Fibroblast of the conjunctiva (primary cell): Measurements from ENCODE around the gene CMKLR1.

Experiments
- DNase-seq: peaks from one replicate; pipeline ENCODE4 v3.0.0-alpha.2; 2010; ENCODE audit warnings: low read depth

Gene CMKLR1

DNA sequence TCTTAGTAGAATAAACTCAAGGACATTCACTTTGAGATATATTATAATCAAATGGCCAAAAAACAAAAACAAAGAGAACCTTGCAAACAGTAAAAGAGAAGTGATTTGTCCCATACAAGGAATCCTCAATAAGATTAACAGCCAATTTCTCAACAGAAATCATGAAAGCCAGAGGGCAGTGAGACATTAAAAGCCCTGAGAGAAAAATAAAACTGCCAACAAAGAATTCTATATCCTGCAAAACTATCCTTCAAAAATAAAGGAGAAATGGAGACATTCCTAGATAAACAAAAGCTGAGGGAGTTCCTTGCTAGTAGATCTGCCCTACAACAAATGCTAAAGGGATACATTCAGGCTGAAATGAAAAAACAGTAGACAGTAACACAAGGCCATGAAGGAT lies 78.1 kb downstream of the CMKLR1 start:
- no peak for DNase-seq

DNA sequence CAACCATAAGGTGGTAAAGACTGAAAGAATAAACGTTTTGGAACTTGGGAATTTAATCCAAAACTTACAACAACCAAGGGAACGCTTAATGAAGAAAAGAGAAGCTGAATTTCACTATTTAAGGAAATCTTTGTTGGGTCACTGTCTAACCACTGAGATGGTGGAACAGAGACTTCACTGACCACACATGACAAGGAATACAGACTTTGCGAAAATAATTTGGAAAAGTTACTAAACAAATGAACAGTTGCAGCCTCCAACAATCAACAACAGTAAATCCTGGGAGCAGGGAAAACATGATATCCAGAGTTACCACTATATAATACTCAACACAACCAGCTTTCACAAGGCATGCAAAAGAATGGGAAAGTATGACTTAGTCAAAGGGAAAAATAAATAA lies 79.1 kb downstream of the CMKLR1 start:
- DNase-seq = no peak

DNA sequence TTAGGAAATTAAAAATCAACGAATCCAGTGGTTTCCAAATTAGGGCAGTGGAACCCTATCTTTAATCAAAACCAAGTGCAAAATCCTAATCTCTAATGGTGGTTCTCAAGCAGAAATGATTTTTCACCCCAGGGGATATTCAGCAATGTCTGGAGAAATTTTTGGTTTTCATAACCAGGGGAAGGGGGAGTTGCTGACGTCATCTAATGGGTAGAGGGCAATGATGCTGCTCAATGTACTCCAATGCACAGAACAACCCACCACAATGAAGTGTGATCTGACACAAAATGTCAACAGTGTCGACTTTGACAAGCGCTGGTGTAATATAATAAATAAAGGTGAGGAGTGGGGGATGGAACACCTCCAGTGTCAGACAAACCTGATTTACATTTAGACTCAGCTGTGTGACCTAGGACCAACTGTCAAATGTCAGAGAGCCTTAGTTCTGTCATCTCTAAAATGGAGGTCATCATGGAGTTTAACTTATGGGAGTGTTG lies 81.5 kb downstream of the CMKLR1 start:
- no peak for DNase-seq

DNA sequence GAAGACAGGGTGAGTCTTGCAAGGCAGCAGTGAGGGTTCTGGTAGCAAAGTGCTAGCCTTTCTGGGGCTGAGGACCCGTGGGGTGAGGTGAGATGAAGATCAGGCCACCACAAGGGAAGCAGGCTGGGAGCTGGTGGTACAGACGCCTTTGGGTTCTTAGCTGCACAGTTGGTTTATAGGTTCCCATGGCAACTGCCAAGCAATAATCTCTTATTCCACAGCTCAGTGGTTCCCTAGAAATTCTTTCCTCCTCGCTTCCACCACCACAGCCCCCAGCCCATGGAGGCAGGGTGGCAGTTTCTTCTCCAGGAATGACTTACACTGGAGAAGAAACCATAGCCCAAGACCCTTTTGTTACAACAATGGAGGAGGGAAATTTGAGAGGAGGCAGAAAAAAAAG lies 82.1 kb downstream of the CMKLR1 start:
- no peak for DNase-seq

DNA sequence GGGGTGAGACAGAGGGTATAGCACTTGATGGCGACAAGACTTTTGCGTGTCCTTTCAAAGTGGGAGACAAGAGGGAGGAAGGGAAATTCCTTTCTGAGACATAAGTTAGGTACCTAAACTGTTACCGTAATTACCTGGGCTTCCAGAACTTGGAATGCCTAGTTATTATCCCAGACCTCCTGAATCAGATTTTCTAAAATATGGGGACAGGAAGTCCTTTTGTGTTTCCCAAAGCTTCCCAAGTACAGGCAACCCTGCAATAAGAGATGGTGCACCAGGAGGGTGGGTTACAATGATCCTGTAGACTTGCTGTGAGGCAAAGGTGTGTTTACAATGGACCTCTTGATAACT lies 83.9 kb downstream of the CMKLR1 start:
- DNase-seq = no peak

DNA sequence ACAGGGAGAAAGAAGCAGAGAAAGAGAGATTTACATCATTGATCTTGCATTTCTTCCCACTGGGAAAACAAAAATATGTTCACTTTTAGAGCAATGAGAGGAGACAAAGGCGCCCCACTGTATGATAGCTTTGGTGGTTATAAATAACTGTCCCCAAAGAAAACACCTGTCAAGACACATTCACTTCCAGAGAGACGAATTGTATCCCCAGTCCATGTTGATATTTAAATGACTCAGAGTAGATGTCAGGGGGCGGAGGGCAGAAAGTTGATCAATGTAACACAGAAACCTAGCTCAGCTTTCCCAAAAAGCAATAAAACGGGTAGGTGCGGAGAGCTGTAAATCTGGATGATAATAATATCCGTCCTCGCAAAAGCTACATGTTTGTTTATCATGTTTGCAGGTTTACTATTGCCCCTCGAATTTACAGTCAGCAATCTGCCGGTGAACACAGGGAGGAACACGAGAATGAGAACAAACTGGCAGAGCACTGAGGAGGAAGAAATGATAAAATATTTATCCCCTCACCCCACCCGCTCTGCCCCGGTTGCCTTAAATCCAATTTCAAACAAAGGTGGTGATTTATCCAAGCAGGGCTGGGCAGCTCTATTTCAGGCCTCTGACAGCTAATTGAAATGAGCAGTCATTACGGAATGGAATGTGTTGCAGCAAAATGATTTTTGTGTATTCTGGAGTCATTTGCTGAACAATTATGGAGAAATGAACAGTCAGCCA lies 84.4 kb downstream of the CMKLR1 start:
- no peak for DNase-seq

DNA sequence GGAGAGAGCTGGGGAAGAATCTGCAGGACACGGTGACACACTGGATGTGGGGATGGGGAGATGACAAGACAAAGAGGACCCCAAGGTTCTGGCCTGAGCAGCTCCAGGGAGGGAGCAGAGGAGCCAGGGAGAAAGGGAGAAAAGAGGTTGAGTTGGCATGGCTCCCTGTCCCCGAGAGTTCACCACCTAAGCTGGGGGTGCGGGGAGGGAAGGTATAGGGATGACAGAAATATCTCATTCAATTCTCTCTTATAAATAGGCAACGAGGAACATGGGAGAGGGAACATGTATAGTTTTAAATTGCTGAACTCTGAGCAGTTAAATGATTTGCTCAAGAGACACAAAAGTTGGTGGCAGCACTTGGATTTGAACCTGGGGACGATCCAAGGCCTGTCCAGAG lies 85.1 kb downstream of the CMKLR1 start:
- no peak for DNase-seq

DNA sequence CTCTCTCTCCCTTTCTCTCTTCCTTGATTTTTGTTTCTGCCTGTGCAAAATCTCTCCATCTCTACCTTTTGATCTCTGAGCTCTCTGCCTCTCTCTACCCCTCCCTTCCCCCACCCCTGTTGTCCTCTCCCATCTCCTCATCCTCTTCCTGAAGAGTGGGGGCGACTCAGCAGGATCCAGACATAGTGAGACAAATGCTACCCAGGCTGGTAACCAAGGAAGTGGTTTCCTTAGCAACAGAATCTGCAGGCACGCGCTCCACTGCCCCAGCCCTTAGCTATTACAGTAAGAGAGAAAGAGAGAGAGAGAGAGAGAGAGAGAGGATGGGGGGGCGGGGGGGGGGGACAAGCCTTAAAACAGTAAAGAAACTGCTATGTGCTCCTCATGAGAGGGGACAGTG lies 85.6 kb downstream of the CMKLR1 start:
- DNase-seq = no peak

DNA sequence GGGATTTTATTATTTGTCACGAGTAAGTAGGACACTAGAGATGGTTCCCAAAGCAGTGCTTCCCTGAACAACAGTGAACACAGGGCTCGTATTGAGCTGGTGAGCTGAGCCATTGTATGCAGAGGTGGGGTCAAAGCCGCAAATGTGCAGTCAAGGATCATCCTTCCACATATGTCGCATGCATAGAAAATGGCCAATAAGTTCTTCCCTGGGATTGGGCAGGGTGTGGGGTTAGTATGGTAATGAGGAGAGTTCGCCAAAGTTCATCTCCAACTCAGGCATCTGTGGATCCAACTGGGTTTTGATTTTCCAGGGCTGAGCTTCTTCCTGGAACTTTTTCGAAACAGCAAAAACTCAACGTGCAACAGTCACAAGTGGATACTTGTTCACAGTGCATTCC lies 86.6 kb downstream of the CMKLR1 start:
- no peak for DNase-seq

DNA sequence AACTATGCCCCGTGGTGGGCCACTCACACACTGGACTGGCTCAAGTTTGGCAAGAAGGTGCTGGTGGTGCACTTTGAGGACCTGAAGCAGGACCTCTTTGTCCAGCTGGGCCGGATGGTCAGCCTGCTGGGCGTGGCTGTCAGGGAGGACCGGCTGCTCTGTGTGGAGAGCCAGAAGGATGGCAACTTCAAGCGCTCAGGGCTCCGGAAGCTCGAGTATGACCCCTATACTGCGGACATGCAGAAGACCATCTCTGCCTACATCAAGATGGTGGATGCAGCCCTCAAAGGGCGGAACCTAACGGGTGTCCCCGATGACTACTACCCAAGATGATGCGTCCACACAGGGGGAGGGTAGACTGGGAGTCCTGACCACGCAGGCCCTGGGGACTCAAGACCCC lies 91.1 kb downstream of the CMKLR1 start:
- DNase-seq = no peak

DNA sequence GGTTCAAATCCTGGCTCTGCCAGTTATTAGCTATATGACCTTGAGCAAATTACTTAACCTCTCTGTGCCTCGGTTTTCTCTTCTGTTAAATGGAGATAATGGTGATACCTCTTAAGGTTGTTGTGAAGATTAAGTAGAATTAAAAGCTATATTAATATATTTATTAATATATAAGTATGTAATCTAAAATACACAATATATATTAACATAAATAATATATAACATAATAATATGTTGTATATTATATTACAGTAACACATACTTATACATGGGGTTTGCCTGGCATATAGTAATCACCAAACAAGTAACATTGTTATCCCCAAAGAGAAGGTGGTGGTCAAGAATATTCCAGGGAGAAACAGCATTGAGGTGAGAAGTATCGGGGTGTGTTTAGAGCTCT lies 92.0 kb downstream of the CMKLR1 start:
- DNase-seq = no peak

DNA sequence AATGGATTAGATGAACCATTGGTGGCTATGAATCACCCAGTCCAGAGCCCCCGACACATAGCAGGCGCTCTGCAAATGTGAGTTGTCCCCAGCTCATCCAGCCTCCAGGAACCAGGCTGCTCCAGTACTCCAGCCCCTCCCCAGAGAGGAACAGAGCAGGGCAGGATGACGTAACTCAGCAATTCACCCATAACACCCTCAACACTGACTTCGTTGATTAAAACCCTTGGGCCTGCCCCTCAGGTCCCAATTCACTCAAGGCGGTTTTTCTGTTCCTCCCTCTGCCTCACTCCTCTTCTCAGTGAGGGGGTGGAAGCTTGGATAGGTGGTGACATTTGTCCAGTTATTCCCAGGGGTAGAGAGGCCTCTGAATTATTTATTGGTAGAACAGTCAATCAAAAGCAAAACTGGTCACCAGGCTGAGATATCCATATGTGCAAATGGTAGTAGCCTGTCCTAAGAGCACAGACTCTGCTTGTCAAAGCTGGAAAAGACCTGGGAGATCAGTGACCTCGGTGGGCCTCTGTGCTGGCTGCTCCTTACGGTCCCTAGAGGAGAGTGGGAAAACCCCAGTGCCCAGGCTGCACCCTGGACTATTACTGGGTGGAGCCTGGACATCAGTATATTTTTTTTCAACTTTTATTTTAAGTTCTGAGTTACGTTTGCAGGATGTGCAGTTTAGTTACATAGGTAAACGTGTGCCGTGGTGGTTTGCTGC lies 97.0 kb downstream of the CMKLR1 start:
- no peak for DNase-seq

DNA sequence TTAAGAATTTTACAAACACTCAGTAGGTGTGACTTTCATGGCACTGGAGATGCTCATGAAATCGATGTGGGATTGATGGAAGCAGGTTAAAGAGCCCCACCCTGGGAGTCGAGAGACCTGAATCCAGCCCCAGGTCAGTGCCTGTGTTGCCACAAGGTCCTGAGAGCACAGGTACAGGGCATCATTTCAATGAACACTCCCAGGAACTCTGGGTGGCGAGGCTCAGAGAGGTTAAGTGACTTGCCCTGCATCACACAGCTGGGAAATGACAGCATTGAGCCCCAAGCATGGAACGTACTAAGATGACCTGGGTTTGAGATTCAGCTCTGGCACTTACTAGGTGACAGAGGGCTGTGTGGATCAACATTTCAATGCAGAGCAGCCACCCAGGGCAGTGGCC lies 98.2 kb downstream of the CMKLR1 start:
- DNase-seq = no peak

DNA sequence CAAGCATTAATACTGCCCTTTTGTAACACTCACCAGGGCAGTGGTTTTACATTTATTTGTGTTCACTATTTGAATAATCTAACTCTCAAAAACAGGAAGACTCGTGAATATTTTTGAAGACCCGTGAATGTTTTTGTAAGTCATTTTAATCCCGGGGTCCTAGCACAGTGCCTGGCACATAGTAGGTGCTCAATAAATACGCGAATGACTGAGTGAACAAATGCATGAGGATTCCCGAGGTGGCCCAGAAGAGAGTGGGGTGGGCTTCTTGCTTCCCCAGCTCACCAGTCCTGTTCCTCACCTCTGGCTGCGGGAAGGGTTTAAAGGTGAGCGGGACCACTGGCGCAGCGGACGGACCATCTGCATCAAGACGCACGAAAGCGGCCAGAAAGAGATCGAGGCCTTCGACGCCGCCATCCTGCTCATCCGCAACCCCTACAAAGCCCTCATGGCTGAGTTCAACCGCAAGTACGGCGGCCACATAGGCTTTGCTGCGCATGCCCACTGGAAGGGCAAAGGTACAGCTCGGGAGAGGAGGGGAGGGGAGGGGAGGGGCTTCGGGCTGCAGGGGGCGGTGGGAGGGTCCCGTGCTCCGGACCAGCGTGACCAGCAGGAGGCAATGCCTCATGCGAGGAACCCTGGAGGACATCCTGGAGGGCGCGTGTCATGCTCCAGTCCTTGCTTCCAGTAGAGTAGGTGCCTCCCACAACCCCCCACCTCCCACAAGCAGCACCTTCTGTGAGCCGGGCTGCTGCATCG lies 98.9 kb downstream of the CMKLR1 start:
- no peak for DNase-seq

DNA sequence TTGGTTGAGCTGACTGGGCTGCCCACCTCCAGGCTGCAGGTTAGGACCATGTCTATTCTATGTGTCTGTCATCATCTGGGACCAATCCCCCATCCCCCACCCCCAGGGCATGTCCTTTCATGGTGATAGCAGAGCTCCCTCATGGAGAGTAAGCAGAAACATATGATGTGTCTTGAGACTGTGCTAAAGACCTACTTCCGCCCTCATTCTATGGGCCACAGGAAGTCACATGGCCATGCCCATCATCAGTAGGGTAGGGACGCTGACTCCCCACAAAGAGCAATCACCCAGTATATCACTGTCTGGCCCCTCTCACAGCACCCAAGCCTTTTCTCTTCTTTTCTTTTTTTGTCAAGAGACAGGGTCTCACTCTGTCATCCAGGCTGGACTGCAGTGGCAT lies 99.7 kb downstream of the CMKLR1 start:
- DNase-seq = no peak

DNA sequence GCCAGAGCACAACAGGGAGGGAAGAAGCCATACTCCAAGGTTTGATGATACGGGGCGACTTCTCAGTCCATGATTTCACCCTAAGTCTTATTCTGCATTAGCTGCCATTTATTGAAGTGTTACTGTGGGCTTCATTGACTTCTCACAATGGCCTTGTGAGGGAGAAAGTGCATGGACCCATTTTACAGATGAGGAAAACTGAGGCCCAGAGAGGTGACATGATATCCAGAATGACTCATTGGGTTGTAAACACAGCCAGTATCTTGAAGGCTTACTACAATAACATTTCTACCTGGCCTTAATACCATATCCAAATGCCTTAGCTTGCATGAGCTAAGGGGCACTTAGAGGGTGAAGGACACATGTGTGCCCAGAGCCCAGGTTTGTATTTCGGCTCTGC lies 100.6 kb downstream of the CMKLR1 start:
- DNase-seq = no peak
